GM18858 (cell line): ENCODE data around the gene TRIM47.

Experiments used
- ATAC-seq: cut with Tn5 transposase; IDR thresholded peaks from one replicate; pipeline ENCODE4 v1.9.1; 2021; ENCODE audit not compliant: unreplicated experiment

Gene TRIM47

GRCh38 chr17:75832652-75833400, 45.6 kb downstream of the TRIM47 start:
- no peak for ATAC-seq

DNA sequence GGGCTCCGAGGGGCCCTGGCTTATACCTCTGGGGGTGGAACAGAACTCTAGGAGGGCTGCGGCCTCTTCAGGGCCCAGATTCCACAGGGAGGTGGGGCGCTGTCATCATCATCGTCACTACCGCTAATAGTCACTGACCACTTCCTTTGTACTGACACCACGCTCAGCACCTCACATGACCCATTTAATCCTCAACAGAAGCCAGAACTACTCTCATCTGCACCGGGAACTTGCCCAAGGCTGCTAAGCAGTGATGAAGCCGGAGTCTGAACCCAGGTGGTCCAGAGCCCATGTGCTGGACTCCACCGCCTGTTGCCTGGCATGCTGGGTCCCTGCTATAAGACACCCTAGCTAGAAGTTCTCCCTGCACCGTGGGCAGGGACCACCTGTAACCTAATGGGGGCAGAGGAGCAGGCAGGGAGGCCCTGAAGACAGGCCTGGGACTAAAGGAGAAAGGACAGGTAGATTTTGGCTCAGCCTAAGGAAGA, 46.2 kb downstream of the TRIM47 start:
- ATAC-seq, result no peak

GRCh38 chr17:75831032-75831571, 47.3 kb downstream of the TRIM47 start:
- ATAC-seq, result no peak

DNA sequence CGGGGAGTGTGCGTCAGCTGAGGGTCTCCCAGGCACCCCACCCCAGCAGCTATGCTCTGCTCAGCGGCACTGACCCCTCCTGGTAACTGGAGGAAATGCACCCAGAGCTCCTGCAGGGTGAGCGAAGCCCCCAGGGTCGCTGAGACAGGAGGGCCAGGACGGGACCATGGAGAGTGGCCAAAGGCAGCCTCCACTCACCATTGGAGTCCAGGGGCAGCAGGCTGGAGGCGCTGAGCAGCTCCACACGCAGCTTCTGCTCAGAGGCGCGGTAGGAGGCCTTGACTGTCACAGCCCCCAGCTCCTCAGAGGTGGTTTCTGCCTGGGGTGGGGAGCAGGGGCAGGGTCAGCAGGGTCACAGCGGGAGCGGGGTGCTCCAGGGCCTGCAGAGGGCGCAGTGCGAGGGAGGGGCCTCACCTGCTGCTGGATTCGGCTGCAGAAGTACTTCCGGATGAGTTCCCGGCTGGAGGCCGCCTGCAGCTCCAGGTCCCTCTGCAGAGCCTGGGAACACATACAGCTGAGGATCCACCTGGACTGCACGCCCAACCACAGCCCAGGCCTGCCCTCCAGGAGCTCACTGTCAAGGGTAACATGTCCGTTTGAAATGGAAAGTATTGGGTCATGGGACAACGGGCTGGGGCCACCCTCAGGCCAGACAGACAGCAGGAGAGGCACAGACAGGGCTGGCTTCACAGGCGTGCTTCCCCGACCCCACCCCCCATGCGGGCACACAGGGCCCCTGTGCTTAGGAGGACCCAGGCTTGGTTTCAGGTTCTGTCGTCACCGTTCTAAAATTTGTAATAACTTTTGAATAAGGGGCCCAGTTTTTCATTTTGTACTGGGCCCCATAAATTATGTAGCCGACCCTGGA, 48.0 kb downstream of the TRIM47 start:
- no peak for ATAC-seq

DNA sequence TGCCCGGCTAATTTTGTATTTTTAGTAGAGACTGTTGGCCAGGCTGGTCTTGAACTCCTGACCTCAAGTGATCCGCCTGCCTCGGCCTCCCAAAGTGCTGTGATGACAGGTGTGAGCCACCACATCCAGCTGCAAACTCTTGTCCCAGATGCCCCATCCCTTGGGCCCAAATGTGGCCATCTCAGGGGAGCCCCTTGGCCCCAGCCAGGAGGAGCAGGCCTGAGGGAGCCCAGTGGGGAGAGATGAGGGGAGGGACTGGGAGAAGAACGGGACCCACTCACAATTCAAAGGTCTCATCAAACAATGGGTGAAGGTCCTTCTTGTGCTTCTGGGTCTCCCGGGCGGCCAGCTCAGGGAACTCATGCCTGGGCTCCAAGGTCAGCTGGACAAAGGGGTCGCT, 48.6 kb downstream of the TRIM47 start:
- ATAC-seq, result no peak

DNA sequence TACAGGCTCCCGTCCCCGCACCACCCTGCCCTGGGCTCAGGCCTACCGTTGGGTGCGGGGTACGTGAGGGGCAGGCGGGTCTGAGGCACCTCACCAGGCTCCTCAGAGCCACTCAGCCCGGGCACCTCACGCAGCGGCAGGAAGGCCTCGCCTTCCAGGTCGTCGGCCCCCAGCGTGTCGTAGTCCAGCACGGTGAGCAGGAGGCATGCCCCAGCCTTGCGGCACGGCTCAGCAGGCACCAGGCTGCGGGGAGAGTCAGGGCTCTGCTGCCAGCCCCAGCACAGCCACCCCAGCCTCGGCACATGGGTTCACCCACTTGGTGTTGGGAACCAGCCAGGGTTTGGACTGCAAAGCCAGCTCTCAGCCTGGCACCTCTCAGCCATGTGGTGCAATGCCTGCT, 49.6 kb downstream of the TRIM47 start:
- no peak for ATAC-seq

GRCh38 chr17:75828076-75828400, 50.3 kb downstream of the TRIM47 start:
- ATAC-seq, result no peak

GRCh38 chr17:75827308-75828075, 50.9 kb downstream of the TRIM47 start:
- ATAC-seq, result no peak

- no peak for ATAC-seq
These were observed 51.6 kb downstream of the TRIM47 start for GRCh38 chr17:75826561-75827307.

- no peak for ATAC-seq
These were observed 52.5 kb downstream of the TRIM47 start for GRCh38 chr17:75825748-75826370.

- ATAC-seq, result no peak
These were observed 53.2 kb downstream of the TRIM47 start for GRCh38 chr17:75825149-75825552.

DNA sequence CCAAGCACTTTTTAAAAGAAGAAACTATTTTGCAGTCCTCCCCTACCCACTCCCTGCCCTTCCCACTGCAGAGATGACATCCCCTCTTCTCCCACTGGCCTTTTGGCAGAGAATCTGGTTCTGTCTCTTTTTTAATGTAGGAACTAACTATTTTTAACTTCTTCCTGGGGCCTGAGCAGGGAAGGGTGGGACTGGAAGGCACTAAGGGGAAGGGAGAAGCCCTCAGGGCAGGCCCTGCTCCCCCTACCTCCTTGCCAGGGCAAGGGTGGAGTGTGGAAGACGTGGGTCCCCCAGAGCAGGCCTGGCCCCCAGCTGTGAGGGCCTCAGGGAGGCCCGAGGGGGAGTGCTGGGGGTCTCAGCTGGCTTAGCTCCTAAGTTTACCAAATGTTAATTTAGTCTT, 53.7 kb downstream of the TRIM47 start:
- no peak for ATAC-seq
